ENCODE data around the gene OTULIN. TPM values are rescaled to one million over a fixed set of nuclear protein-coding genes. Genes with fewer than 3 reads are reported as not detected.

OTULIN gene
- total and polyA plus RNA-seq, 2 of the 8 experiments (the other 6 are each of a cell fraction or from before 2014, with no cell fraction given): 5.2 to 34.8 TPM

GRCh38 chr5:14667290-14667689 is 2.8 kb downstream of the OTULIN start:
- Histone ChIP-seq H3K23ac (ENCODE audit: insufficient read length) (no peak overlapping the region), H3K4me3 (ENCODE audit: extremely low read depth in 1 of 4, insufficient read depth in 2 of 4, low read depth in 3 of 4, low read length in 4 of 4) (no peak overlapping the region), H4K91ac (replicated peaks; ENCODE audit: insufficient read length, low read length) (no peak overlapping the region), H4K20me1 (replicated peaks in 1 of 2; ENCODE audit: control insufficient read depth in 1 of 2, insufficient read depth in 2 of 2, low read length in 2 of 2) (peaks cover 0 to 5% of the 10 kb centered on the region in 2 experiments), H2BK20ac (ENCODE audit: low read length) (no peak overlapping the region), H3K36me3 (ENCODE audit: control insufficient read depth in 2 of 4, insufficient read depth in 4 of 4, low read length in 3 of 4) (no peaks in the 10 kb centered on the region), H3K79me2 (ENCODE audit: control insufficient read depth in 1 of 2, insufficient read depth in 2 of 2, low read length in 2 of 2) (peaks cover 0 to 59% of the 10 kb centered on the region in 2 experiments; a peak in 3 of 4 replicates), H3K18ac (ENCODE audit: extremely low read depth, low read length) (no peak overlapping the region), H3K27me3 (replicated peaks in 1 of 4; ENCODE audit: control insufficient read depth in 3 of 4, extremely low read depth in 1 of 4, insufficient read depth in 3 of 4, low read length in 3 of 4) (peaks cover 0 to 19% (median 14%) of the 10 kb centered on the region in 4 experiments; a peak in 6 of 7 replicates), H3K9me3 (ENCODE audit: insufficient read depth in 2 of 2, low read depth in 1 of 2, low read length in 1 of 2) (no peaks in the 10 kb centered on the region), H3K4me2 (ENCODE audit: insufficient read depth in 1 of 2, low read depth in 2 of 2, low read length in 2 of 2) (no peak overlapping the region), H3K4me1 (replicated peaks in 1 of 4; ENCODE audit: control insufficient read depth in 3 of 4, insufficient read depth in 4 of 4, low read length in 3 of 4) (peaks cover 3 to 10% (median 9%) of the 10 kb centered on the region in 4 experiments; a peak in 5 of 7 replicates), H2BK120ac (replicated peaks; ENCODE audit: low read depth, low read length) (no peak overlapping the region), H2BK12ac (ENCODE audit: low read depth, low read length) (no peak overlapping the region), H4K5ac (ENCODE audit: insufficient read length, low read depth, low read length) (no peak overlapping the region), H3K79me1 (ENCODE audit: low read depth, low read length) (peaks cover 10% of the 10 kb centered on the region; the same call in 1 of the 2 replicates), H2AFZ (ENCODE audit: low read length) (no peak overlapping the region), H2AK5ac (ENCODE audit: low read depth, low read length) (no peak overlapping the region), H3K56ac (replicated peaks; ENCODE audit: insufficient read length, low read depth, low read length) (no peak overlapping the region), H4K8ac (ENCODE audit: extremely low read depth, insufficient read depth, low read length) (no peak overlapping the region), H2BK5ac (ENCODE audit: low read depth, low read length) (no peak overlapping the region), H3K23me2 (ENCODE audit: low read depth, low read length) (peaks cover 6% of the 10 kb centered on the region; the same call in 1 of the 2 replicates), H3K14ac (ENCODE audit: insufficient read length) (no peak overlapping the region), H3K27ac (ENCODE audit: low read depth, low read length) (no peak overlapping the region), H3K4ac (replicated peaks; ENCODE audit: insufficient read length, low read depth, low read length) (no peak overlapping the region), H3K9ac (replicated peaks in 1 of 4; ENCODE audit: extremely low read depth in 1 of 4, low read depth in 3 of 4, low read length in 3 of 4) (no peak overlapping the region), H2BK15ac (ENCODE audit: low read length) (no peak overlapping the region)
- FAIRE-seq (no peak), DNase-seq (ENCODE audit: low read depth in 1 of 2, low spot score in 2 of 2) (no peak)
- WGBS, 2 experiments (ENCODE audit: extremely low coverage in 1 of 2, insufficient coverage in 1 of 2, insufficient read length in 1 of 2, insufficient replicate concordance in 2 of 2, low coverage in 1 of 2, low lambda C conversion rate in 2 of 2, missing lambda C conversion rate in 1 of 2): 90% methylated on average over 7 of the region's 8 CpGs; no CpG with 5 or more reads in 1 of the 2 experiments
- POLR2A ChIA-PET (ENCODE audit: partially characterized antibody): no interaction called here
- CTCF ChIA-PET (ENCODE audit: partially characterized antibody): interaction anchor here (0.6 to 1.8 kb wide), 8 partner anchors 10 to 330 kb away, joined by 3 to 7 read pairs (median 3); no protein-coding TSS in a partner anchor
